HCT116 (cell line): Measurements from ENCODE around the gene NTHL1. TPM values are rescaled to one million over a fixed set of nuclear protein-coding genes. Genes with fewer than 3 reads are reported as not detected.

Source experiments
- ATAC-seq: fragments of 200-7000 bp; cut with Tn5 transposase; 2 replicates; pipeline ENCODE4 v1.9.1; 2020; ENCODE audit warnings: mild to moderate bottlenecking, moderate library complexity
- BruUV-seq: library from RNA; stranded (reverse); fragments of 400-500 nt; replicated peaks from 2 replicates; lab custom pipeline; 2021; lab: Mats Ljungman, UMichigan
- CTCF ChIA-PET: fragments of 300-600 bp; sonication (Branson Sonifier 250); formaldehyde crosslinking; loops from one replicate; lab custom pipeline; 2021; ENCODE audit warnings: antibody characterized with exemption; lab: Charles Lee
- POLR2A ChIA-PET: fragments of 300-600, 350-600 bp; sonication (Branson Sonifier 250); formaldehyde crosslinking; loops from one replicate; lab custom pipeline; 2021; ENCODE audit warnings: antibody characterized with exemption; lab: Charles Lee
- RAD21 ChIA-PET, 2 experiments: fragments of 300-600 bp; sonication (Branson Sonifier 250); formaldehyde crosslinking; loops; one replicate each; lab custom pipeline; 2023; ENCODE audit warnings: low total read pairs in 2 of 2; ENCODE audit not compliant: uncharacterized antibody in 2 of 2, unreplicated experiment in 2 of 2, low non-redundant PET in 1 of 2; lab: Charles Lee
- DNase-seq: peaks from one replicate; pipeline ENCODE4 v3.0.0-alpha.2; 2010; ENCODE audit warnings: low read depth, low spot score
- H2AFZ ChIP-seq: fragments of 200-600 bp; shearing (Covaris generic), sonication (generic); 2 replicates; pipeline ENCODE4 v1.6.1; 2017; ENCODE audit warnings: low read depth, mixed run types, mixed read lengths, antibody characterized with exemption, low read length; ENCODE audit not compliant: poor library complexity, severe bottlenecking
- H3K27ac ChIP-seq: 2 replicates; pipeline ENCODE4 v1.5.1; 2012; ENCODE audit warnings: low read depth, low read length
- H3K27me3 ChIP-seq: fragments of 200-600 bp; sonication (generic); 2 replicates; pipeline ENCODE4 v1.6.1; 2016; ENCODE audit warnings: mixed run types, low read length, mixed read lengths; ENCODE audit not compliant: insufficient read depth
- H3K36me3 ChIP-seq, 2 experiments: fragments of 200-500 bp in 1 of 2; fragments of 200-600 bp in 1 of 2; sonication (Bioruptor generic) in 1 of 2; sonication (generic) in 1 of 2; 2 replicates each; pipeline versions ENCODE4 v1.5.1 to v1.6.1; 2014 to 2016; ENCODE audit warnings: low read length in 2 of 2, inconsistent platforms in 1 of 2, mixed read lengths in 1 of 2, mixed run types in 1 of 2; ENCODE audit not compliant: insufficient read depth in 2 of 2, control insufficient read depth in 1 of 2
- H3K4me1 ChIP-seq, 2 experiments: fragments of 200-600 bp in 1 of 2; sonication (generic) in 1 of 2; 2 replicates each; pipeline versions ENCODE4 v1.5.1 to v1.6.1; 2012 to 2017; ENCODE audit warnings: low read length in 2 of 2, inconsistent platforms in 1 of 2, mild to moderate bottlenecking in 1 of 2, mixed read lengths in 1 of 2, mixed run types in 1 of 2, moderate library complexity in 1 of 2; ENCODE audit not compliant: insufficient read depth in 2 of 2, control insufficient read depth in 1 of 2
- H3K4me2 ChIP-seq: fragments of 200-600 bp; sonication (generic); 2 replicates; pipeline ENCODE4 v1.6.1; 2017; ENCODE audit warnings: mixed run types, low read length, mixed read lengths
- H3K4me3 ChIP-seq, 2 experiments: fragments of 200-600 bp in 1 of 2; sonication (generic) in 1 of 2; replicated peaks in 1 of 2; 2 replicates each; pipeline ENCODE4 v1.5.1; 2011 to 2016; ENCODE audit warnings: low read length in 2 of 2, control low read depth in 1 of 2, low read depth in 1 of 2, mild to moderate bottlenecking in 1 of 2, mixed read lengths in 1 of 2, mixed run types in 1 of 2
- H3K79me2 ChIP-seq: fragments of 200-600 bp; sonication (generic); 2 replicates; pipeline ENCODE4 v1.6.1; 2017; ENCODE audit warnings: mild to moderate bottlenecking, mixed run types, low read length, moderate library complexity, mixed read lengths; ENCODE audit not compliant: insufficient read depth
- H3K9ac ChIP-seq: fragments of 200-600 bp; sonication (generic); 2 replicates; pipeline ENCODE4 v1.6.1; 2016; ENCODE audit warnings: low read length, mixed read lengths
- H3K9me2 ChIP-seq: fragments of 200-600 bp; sonication (generic), shearing (Covaris generic); 2 replicates; pipeline ENCODE4 v1.6.1; 2017; ENCODE audit warnings: mixed run types, mild to moderate bottlenecking, moderate library complexity; ENCODE audit not compliant: insufficient read depth
- H3K9me3 ChIP-seq, 2 experiments: fragments of 200-500 bp in 1 of 2; fragments of 200-600 bp in 1 of 2; sonication (Bioruptor generic) in 1 of 2; sonication (generic) in 1 of 2; 2 replicates each; pipeline ENCODE4 v1.6.1; 2014 to 2017; ENCODE audit warnings: low read length in 2 of 2, mixed read lengths in 2 of 2, inconsistent platforms in 1 of 2, low read depth in 1 of 2, mild to moderate bottlenecking in 1 of 2, mixed run types in 1 of 2, moderate library complexity in 1 of 2; ENCODE audit not compliant: control insufficient read depth in 1 of 2, insufficient read depth in 1 of 2
- H4K20me1 ChIP-seq: fragments of 200-600 bp; sonication (generic), shearing (Covaris generic); 2 replicates; pipeline ENCODE4 v1.6.1; 2017; ENCODE audit warnings: mixed run types, mild to moderate bottlenecking, moderate library complexity; ENCODE audit not compliant: insufficient read depth
- ATF3 ChIP-seq: IDR thresholded peaks from 2 replicates; pipeline ENCODE4 v1.6.1; 2012
- CBX3 ChIP-seq: IDR thresholded peaks from 2 replicates; pipeline ENCODE4 v1.6.1; 2012; ENCODE audit warnings: low read depth
- CEBPB ChIP-seq: IDR thresholded peaks from 2 replicates; pipeline ENCODE4 v1.6.1; 2012; ENCODE audit warnings: low read depth
- CTCF ChIP-seq, 3 experiments: fragments of 200-600 bp in 1 of 3; sonication (generic) in 1 of 3; IDR thresholded peaks in 2 of 3; conservative IDR thresholded peaks in 1 of 3; 2 replicates each; pipeline ENCODE4 v1.5.1; 2012 to 2017; ENCODE audit warnings: low read depth in 2 of 3, low read length in 2 of 3, antibody characterized with exemption in 1 of 3, borderline replicate concordance in 1 of 3, control low read depth in 1 of 3, mild to moderate bottlenecking in 1 of 3, mixed read lengths in 1 of 3, mixed run types in 1 of 3, moderate library complexity in 1 of 3; ENCODE audit not compliant: insufficient read depth in 1 of 3
- EGR1 ChIP-seq: IDR thresholded peaks from 2 replicates; pipeline ENCODE4 v1.6.1; 2012; ENCODE audit warnings: low read depth
- ELF1 ChIP-seq: IDR thresholded peaks from 2 replicates; pipeline ENCODE4 v1.6.1; 2012; ENCODE audit warnings: low read depth, borderline replicate concordance
- EZH2 ChIP-seq: fragments of 200-600 bp; sonication (generic); IDR thresholded peaks from 2 replicates; pipeline ENCODE4 v1.6.1; 2017; ENCODE audit warnings: antibody characterized with exemption, mixed run types
- EZH2phosphoT487 ChIP-seq: fragments of 200-600 bp; IDR thresholded peaks from 2 replicates; pipeline ENCODE4 v1.6.1; 2018; ENCODE audit warnings: antibody characterized with exemption, borderline replicate concordance
- JUND ChIP-seq: IDR thresholded peaks from 2 replicates; pipeline ENCODE4 v1.6.1; 2012
- POLR2A ChIP-seq: IDR thresholded peaks from 2 replicates; pipeline ENCODE4 v1.7.0; 2011; ENCODE audit warnings: borderline replicate concordance; ENCODE audit not compliant: insufficient read depth, insufficient read length; ENCODE audit errors: extremely low read depth
- RAD21 ChIP-seq: IDR thresholded peaks from 2 replicates; pipeline ENCODE4 v1.6.1; 2012; ENCODE audit warnings: low read depth, mild to moderate bottlenecking
- SIN3A ChIP-seq: IDR thresholded peaks from 2 replicates; pipeline ENCODE4 v1.6.1; 2012; ENCODE audit warnings: low read depth
- SP1 ChIP-seq: IDR thresholded peaks from 2 replicates; pipeline ENCODE4 v1.6.1; 2012; ENCODE audit warnings: low read depth
- SRF ChIP-seq: IDR thresholded peaks from 2 replicates; pipeline ENCODE4 v1.6.1; 2012; ENCODE audit warnings: low read depth
- TCF7L2 ChIP-seq: IDR thresholded peaks from 2 replicates; pipeline ENCODE4 v1.7.0; 2011; ENCODE audit warnings: borderline replicate concordance, inconsistent platforms; ENCODE audit not compliant: insufficient read depth, insufficient read length; ENCODE audit errors: extremely low read depth
- ZBTB33 ChIP-seq: IDR thresholded peaks from 2 replicates; pipeline ENCODE4 v1.6.1; 2011; ENCODE audit warnings: mild to moderate bottlenecking, low read length, moderate library complexity; ENCODE audit not compliant: insufficient replicate concordance; ENCODE audit errors: extremely low read depth
- ZFX ChIP-seq: fragments of 450-650 bp; IDR thresholded peaks from 2 replicates; pipeline ENCODE4 v1.6.1; 2017
- ZNF274 ChIP-seq: fragments of 200-500 bp; sonication (Bioruptor generic); IDR thresholded peaks from 2 replicates; pipeline ENCODE4 v1.6.1; 2014; ENCODE audit warnings: mild to moderate bottlenecking, low read depth, low read length, inconsistent platforms
- intact Hi-C: fragments of 100-400 bp; cut with micrococcal nuclease; formaldehyde crosslinking; loops from 2 replicates; pipeline ENCODE4 v1.10.0; 2022
- total RNA-seq: library from RNA; stranded (reverse); gene quantifications from one replicate; pipeline ENCODE4 v1.2.1, GENCODE V29; 2021; ENCODE audit not compliant: unreplicated experiment
- TF ChIP-seq, protein P1 (sequence below): IDR thresholded peaks from 2 replicates; pipeline ENCODE4 v1.6.1; 2012

NTHL1 gene
- total RNA-seq, 1 experiment from 2014 or later: 40.1 TPM

- ChIA-PET CTCF (no interaction called here), POLR2A (interaction anchor here (0.6 kb wide), 1 partner anchor 1409 kb away, joined by 3 read pairs; no protein-coding TSS in a partner anchor), RAD21 (no interaction called here)
- no peak for TF ChIP-seq ATF3
- TF ChIP-seq RAD21: no peak
- TF ChIP-seq EGR1: no peak
- no peak for TF ChIP-seq SP1
- no peak for TF ChIP-seq EZH2phosphoT487
- TF ChIP-seq JUND: no peak
- TF ChIP-seq SRF: no peak
- no peak for TF ChIP-seq ZNF274
- no peak for TF ChIP-seq ZBTB33
- TF ChIP-seq SIN3A: no peak
- no peak for TF ChIP-seq CBX3
- no peak for TF ChIP-seq TCF7L2
- no peak for TF ChIP-seq ZFX
- TF ChIP-seq CEBPB: no peak
- TF ChIP-seq POLR2A: no peak
- TF ChIP-seq ELF1: no peak
- TF ChIP-seq, protein P1, sequence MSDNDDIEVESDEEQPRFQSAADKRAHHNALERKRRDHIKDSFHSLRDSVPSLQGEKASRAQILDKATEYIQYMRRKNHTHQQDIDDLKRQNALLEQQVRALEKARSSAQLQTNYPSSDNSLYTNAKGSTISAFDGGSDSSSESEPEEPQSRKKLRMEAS: no peak
- TF ChIP-seq EZH2: no peak
- TF ChIP-seq CTCF (IDR thresholded peaks at IDR 0.05 in 2 of 3, conservative IDR thresholded peaks at IDR 0.05 in 1 of 3; ENCODE audit: borderline replicate concordance in 1 of 3, insufficient read depth in 1 of 3, low read depth in 2 of 3, low read length in 2 of 3): no peak
- no peak overlapping the region for H3K27ac ChIP-seq
- intact Hi-C loops: loop anchor here (5.0 kb wide), 1 partner anchor 141 kb away; no protein-coding TSS in a partner anchor
- H3K79me2 ChIP-seq: peaks cover 54% of the 10 kb centered on the region
- no peak for DNase-seq
- ATAC-seq: no peak
- H3K36me3 ChIP-seq: peaks cover 25 to 58% of the 10 kb centered on the region in 2 experiments; a peak in 3 of 4 replicates
- peaks cover 8 to 32% of the 10 kb centered on the region in 2 experiments for H3K4me1 ChIP-seq
- BruUV-seq: no TSS peak
- no peaks in the 10 kb centered on the region for H3K9me2 ChIP-seq
- no peak overlapping the region for H3K9ac ChIP-seq
- no peak overlapping the region for H3K4me2 ChIP-seq
- H3K27me3 ChIP-seq: no peaks in the 10 kb centered on the region
- H2AFZ ChIP-seq: no peak overlapping the region
- H3K4me3 ChIP-seq: no peak overlapping the region
- H4K20me1 ChIP-seq: no peaks in the 10 kb centered on the region; the same call in 1 of the 2 replicates
- no peaks in the 10 kb centered on the region for H3K9me3 ChIP-seq
These were observed 45.9 kb downstream of the NTHL1 start for GRCh38 chr16:2001456-2002355.
